Measurements from ENCODE around the gene CEACAM16.

Gene CEACAM16

DNA sequence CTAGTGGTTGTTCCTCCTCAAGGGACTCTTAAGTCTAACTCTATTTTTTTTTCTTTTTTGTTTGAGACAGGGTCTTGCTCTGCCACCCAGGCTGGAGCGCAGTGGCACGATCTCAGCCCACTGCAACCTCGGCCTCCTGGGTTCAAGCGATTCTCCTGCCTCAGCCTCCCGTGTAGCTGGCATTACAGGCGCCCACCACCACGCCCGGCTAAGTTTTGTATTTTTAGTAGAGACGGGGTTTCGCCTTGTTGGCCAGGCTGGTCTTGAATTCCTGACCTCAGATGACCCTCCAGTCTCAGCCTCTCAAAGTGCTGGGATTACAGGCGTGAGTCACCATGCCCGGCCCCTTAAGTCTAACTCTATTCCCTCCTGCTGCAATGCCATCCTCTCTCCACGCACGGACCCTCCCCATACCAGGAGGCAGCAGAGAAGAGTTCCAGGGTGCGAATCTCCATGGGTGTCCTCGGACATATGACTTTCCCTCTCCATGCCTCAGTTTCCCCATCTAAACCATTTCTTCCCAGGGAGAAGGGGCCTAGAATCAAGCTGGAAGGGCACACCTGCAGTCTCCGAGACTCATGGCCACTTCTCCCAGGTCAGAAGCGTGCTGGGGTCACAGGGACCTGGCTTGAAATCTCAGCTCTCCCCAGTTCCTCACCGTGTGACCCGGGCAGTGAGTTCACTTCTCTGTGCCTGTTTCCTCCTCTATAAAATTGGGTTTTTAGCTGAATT, 43.5 kb downstream of the CEACAM16 start:
- no peak for DNase-seq (ENCODE audit: insufficient read length, low spot score)
- no peak for TF ChIP-seq POU2F2 (IDR thresholded peaks at IDR 0.05; ENCODE audit: low read depth, low read length)
- TF ChIP-seq SPI1 (IDR thresholded peaks at IDR 0.05; ENCODE audit: low read depth, low read length) = no peak
- no peak for TF ChIP-seq POLR2A (IDR thresholded peaks at IDR 0.05; ENCODE audit: low read depth, low read length)
- no peak for TF ChIP-seq POLR2AphosphoS5 (IDR thresholded peaks at IDR 0.05; ENCODE audit: low read depth, low read length)
- TF ChIP-seq TAF1 (IDR thresholded peaks at IDR 0.05; ENCODE audit: low read depth, low read length) = no peak
- TF ChIP-seq PAX5 (IDR thresholded peaks at IDR 0.05; ENCODE audit: insufficient read depth, low read length, severe bottlenecking) = no peak
- FAIRE-seq = no peak

DNA sequence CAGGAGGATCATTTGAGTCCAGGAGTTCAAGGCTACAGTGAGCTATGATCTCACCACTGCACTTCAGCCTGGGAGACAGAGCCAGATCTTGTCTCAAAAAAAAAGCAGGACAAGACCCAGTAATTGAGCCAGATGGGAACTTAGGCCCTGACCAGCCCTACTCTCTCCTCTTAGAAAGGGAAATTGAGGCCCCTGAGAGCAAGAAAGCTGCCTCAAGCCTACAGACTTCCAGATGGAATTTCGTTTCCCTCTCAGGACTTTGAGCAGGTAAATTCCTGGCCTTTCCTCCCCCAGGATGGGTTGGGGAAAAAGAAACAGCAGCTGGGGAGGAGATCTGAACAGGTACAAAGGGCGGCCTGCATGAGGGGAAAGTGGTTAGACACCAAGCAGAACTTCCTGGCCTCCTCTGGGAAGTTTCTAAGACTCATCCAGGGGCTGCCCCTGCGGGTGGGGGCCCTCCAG, 46.0 kb downstream of the CEACAM16 start:
- no peak for DNase-seq (ENCODE audit: insufficient read length, low spot score)
- no peak for FAIRE-seq
- no peak for TF ChIP-seq SPI1 (IDR thresholded peaks at IDR 0.05; ENCODE audit: low read depth, low read length)
- TF ChIP-seq TAF1 (IDR thresholded peaks at IDR 0.05; ENCODE audit: low read depth, low read length) = no peak
- no peak for TF ChIP-seq POLR2AphosphoS5 (IDR thresholded peaks at IDR 0.05; ENCODE audit: low read depth, low read length)
- no peak for TF ChIP-seq POLR2A (IDR thresholded peaks at IDR 0.05; ENCODE audit: low read depth, low read length)
- TF ChIP-seq POU2F2 (IDR thresholded peaks at IDR 0.05; ENCODE audit: low read depth, low read length) = no peak
- TF ChIP-seq PAX5 (IDR thresholded peaks at IDR 0.05; ENCODE audit: insufficient read depth, low read length, severe bottlenecking) = no peak

DNA sequence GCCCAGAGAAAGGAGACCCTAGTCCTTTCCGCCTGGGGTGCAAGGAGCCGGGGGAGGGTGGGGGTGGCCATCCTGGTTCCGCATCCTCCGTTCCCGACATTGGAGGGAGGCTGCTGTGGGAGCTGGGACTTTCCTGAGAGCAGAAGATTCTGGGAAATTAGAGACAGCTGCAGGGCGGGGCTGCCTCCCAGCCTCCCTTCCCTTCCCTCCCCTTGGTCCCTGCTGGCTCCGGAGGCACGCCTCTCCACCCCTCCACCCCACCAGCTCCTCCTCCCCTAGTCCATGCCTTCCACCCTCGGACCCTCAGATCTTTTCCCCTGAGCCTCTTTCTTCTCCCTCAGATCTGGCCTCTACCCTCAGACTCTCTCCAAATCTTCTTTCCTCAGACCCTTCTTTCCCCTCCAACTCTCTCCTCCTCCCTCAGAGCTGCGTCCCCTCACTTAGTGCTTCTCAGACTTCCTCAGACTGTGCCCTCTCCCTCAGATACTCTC, 46.4 kb downstream of the CEACAM16 start:
- TF ChIP-seq SPI1 (IDR thresholded peaks at IDR 0.05; ENCODE audit: low read depth, low read length) (no peak), TAF1 (IDR thresholded peaks at IDR 0.05; ENCODE audit: low read depth, low read length) (no peak), POU2F2 (IDR thresholded peaks at IDR 0.05; ENCODE audit: low read depth, low read length) (no peak)
- FAIRE-seq = no peak
- DNase-seq (ENCODE audit: insufficient read length, low spot score) = no peak

DNA sequence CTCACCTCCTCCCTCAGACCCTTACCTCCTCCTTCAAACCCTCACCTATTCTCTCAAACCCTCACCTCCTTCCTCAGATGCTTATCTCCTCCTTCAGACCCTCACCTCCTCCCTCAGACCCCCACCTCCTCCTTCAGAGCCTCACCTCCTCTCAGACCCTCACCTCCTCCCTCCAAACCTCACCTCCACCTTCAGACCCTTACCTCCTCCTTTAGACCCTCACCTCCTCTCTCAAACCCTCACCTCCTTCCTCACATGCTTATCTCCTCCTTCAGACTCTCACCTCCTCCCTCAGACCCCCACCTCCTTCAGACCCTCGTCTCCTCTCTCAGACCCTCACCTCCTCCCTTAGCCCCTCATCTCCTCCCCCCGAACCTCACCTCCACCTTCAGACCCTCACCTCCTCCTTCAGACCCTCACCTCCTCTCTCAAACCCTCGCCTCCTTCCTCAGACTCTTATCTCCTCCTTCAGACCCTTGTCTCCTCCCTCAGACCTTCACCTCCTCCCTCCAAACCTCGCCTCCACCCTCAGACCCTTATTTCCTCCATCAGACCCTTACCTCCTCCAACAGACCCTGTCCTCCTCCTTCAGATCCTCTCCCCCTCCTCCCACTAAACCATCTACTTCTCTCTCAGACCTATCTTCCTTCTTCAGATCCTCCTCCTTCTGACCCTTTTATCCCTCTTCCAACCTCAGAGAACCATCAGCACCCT, 47.1 kb downstream of the CEACAM16 start:
- DNase-seq (ENCODE audit: insufficient read length, low spot score) (no peak), FAIRE-seq (no peak)
- no peak for TF ChIP-seq TAF1 (IDR thresholded peaks at IDR 0.05; ENCODE audit: low read depth, low read length)
- no peak for TF ChIP-seq SPI1 (IDR thresholded peaks at IDR 0.05; ENCODE audit: low read depth, low read length)
- no peak for TF ChIP-seq POLR2AphosphoS5 (IDR thresholded peaks at IDR 0.05; ENCODE audit: low read depth, low read length)
- TF ChIP-seq PAX5 (IDR thresholded peaks at IDR 0.05; ENCODE audit: insufficient read depth, low read length, severe bottlenecking) = no peak
- no peak for TF ChIP-seq POLR2A (IDR thresholded peaks at IDR 0.05; ENCODE audit: low read depth, low read length)
- no peak for TF ChIP-seq POU2F2 (IDR thresholded peaks at IDR 0.05; ENCODE audit: low read depth, low read length)

DNA sequence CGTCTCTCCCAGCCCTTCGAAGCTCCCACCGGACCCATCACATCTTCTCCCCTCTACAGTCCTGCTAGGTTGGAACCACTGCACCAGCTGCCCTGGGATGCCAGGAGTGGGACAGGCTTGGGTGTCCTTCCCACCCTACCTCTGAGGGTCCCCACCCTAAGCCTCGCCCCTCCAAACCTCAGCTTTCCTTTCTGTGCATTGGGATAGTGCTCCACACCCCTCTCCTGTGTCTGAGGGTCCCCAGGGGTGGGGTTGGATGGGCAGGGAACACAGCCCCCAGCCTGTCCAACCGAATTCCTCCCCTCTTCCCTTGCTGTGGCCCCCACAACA, 47.6 kb downstream of the CEACAM16 start:
- FAIRE-seq (no peak), DNase-seq (ENCODE audit: insufficient read length, low spot score) (no peak)
- TF ChIP-seq PAX5 (IDR thresholded peaks at IDR 0.05; ENCODE audit: insufficient read depth, low read length, severe bottlenecking) (no peak), POU2F2 (IDR thresholded peaks at IDR 0.05; ENCODE audit: low read depth, low read length) (no peak), TAF1 (IDR thresholded peaks at IDR 0.05; ENCODE audit: low read depth, low read length) (no peak), POLR2A (IDR thresholded peaks at IDR 0.05; ENCODE audit: low read depth, low read length) (no peak), POLR2AphosphoS5 (IDR thresholded peaks at IDR 0.05; ENCODE audit: low read depth, low read length) (no peak), SPI1 (IDR thresholded peaks at IDR 0.05; ENCODE audit: low read depth, low read length) (no peak)

DNA sequence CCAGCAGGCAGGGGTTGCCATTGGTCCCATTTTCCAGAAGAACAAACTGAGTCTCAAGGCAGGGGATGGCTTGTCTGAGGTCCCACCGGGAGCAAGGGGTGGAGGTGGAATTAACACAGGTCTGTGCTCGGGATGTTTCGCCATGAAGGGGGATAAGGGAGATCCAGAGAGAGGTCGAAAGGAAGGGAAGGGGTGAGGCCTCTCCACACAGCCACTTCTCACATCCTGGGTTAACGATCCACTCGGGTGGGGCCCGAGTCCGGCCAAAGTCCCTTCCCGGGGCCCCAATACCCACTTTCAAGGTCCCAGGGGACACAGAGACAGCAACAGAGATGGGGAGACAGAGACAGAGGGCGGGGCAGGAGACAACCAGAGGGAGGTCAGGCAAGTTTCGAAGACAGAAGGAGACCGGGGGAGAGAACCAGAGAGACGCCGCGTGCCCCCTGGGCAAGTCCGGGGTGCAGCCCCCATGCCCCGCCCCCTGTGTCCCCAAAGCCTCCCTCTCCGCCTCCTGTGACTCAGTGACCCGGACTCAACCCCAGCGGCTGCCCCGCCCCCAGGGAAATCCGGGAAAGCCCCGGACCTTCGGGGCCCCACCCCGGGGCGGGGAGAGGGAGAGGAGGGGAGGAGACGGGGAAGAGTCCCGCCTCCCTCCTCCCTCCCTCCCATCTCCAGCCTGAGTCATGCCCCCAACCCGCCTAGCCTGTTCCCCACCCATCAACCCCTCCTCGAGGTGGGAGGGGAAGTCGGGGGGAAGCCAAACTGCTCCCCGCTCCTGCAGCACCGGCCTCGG, 48.2 kb downstream of the CEACAM16 start:
- DNase-seq (ENCODE audit: insufficient read length, low spot score) (peak; percentile 59), FAIRE-seq (peak; percentile 97)
- no peak for TF ChIP-seq POU2F2 (IDR thresholded peaks at IDR 0.05; ENCODE audit: low read depth, low read length)
- TF ChIP-seq PAX5 (IDR thresholded peaks at IDR 0.05; ENCODE audit: insufficient read depth, low read length, severe bottlenecking) = no peak

DNA sequence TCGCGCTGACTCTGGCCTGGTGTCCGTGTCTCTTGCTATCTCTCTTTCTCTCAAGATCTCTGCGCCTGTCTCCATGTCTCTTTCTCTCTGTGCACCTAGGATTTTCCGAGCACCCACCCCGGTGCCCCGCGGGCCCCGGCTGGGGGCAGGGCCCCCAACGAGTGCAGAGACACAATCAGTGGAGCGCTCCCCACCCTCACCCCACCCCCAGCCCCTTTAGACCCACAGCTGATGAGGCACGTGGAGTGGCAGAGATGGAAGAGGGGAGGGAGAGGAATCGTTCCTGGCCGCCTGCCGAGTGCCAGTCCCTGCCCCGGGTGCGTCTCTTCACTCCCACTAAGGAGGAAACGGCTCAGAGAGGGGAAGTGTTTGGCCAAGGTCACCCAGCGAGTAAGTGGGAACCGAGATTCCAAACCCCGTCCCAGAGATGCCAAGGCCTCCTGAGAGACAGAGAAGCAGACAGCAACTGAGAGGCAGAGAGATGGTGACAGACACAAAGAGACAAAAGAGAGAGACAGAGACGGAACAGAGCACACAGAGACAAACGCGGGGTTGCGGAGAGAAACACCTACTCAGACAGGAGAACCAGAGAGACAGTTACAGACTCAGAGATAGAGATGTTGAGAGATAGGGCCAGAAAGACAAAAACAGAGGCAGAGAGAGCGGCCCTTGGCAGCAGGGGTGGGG, 48.9 kb downstream of the CEACAM16 start:
- DNase-seq (ENCODE audit: insufficient read length, low spot score) (no peak), FAIRE-seq (no peak)

DNA sequence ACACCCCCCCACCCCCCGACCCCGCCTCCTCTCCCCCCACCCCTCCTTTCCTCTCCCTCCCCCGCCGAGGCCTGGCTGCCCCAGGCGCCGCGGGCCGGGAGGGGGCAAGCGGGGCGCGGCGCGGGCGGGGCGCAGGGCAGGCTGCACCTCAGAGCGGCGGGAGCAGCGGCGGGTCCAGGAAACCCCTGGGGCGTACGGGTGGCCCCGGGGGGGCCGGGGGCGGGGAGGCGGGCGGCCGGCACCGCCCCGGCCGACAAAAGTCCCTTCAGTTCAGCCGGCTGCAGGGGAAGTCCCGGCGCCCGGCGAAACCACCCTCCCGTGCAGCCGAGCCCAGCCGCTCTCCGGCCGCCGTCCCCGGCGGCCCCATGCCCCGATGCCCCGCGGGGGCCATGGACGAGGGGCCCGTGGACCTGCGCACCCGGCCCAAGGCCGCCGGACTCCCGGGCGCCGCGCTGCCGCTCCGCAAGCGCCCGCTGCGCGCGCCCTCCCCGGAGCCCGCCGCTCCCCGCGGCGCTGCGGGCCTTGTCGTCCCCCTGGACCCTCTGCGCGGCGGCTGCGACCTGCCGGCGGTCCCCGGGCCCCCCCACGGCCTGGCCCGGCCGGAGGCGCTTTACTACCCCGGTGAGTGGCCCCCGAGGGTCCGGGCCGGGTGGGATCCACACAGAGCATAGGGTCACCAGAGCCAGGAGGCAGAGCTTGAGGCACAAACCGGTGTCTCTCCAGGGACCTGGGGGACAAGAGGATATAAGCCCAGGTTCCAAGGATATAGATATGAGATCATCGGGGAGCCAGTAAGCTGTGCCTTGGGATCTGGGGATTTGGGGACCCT, 49.7 kb downstream of the CEACAM16 start, which contains the start of gene BCL3:
BCL3 (plus strand) TSS at position 283 of the 829 bp plus-strand sequence; CDS start at position 366, 83 bp downstream.
- FAIRE-seq (no peak), DNase-seq (ENCODE audit: insufficient read length, low spot score) (peak; percentile 68)
- TF ChIP-seq SPI1 (IDR thresholded peaks at IDR 0.05; ENCODE audit: low read depth, low read length) (no peak), POLR2A (IDR thresholded peaks at IDR 0.05; ENCODE audit: low read depth, low read length) (0 out of 2 replicates have a peak, but pooled peaks have one; percentile 34), POLR2AphosphoS5 (IDR thresholded peaks at IDR 0.05; ENCODE audit: low read depth, low read length) (no peak), TAF1 (IDR thresholded peaks at IDR 0.05; ENCODE audit: low read depth, low read length) (peak; percentile 57; the same call in 1 of the 2 replicates), PAX5 (IDR thresholded peaks at IDR 0.05; ENCODE audit: insufficient read depth, low read length, severe bottlenecking) (peak; percentile 1), POU2F2 (IDR thresholded peaks at IDR 0.05; ENCODE audit: low read depth, low read length) (no peak)

More for the DNA sequence above, 48.9 kb downstream of the CEACAM16 start:
- TF ChIP-seq POLR2AphosphoS5 (IDR thresholded peaks at IDR 0.05; ENCODE audit: low read depth, low read length) (no peak), SPI1 (IDR thresholded peaks at IDR 0.05; ENCODE audit: low read depth, low read length) (0 out of 2 replicates have a peak, but pooled peaks have one; percentile 17)
